ENCODE measurements around the gene DHX29.
"Not testable (repeated sequence)": the region's sequence is repeated elsewhere in the genome, so short reads cannot be mapped to it uniquely, and the experiment has no call there.

Gene DHX29, protein sequence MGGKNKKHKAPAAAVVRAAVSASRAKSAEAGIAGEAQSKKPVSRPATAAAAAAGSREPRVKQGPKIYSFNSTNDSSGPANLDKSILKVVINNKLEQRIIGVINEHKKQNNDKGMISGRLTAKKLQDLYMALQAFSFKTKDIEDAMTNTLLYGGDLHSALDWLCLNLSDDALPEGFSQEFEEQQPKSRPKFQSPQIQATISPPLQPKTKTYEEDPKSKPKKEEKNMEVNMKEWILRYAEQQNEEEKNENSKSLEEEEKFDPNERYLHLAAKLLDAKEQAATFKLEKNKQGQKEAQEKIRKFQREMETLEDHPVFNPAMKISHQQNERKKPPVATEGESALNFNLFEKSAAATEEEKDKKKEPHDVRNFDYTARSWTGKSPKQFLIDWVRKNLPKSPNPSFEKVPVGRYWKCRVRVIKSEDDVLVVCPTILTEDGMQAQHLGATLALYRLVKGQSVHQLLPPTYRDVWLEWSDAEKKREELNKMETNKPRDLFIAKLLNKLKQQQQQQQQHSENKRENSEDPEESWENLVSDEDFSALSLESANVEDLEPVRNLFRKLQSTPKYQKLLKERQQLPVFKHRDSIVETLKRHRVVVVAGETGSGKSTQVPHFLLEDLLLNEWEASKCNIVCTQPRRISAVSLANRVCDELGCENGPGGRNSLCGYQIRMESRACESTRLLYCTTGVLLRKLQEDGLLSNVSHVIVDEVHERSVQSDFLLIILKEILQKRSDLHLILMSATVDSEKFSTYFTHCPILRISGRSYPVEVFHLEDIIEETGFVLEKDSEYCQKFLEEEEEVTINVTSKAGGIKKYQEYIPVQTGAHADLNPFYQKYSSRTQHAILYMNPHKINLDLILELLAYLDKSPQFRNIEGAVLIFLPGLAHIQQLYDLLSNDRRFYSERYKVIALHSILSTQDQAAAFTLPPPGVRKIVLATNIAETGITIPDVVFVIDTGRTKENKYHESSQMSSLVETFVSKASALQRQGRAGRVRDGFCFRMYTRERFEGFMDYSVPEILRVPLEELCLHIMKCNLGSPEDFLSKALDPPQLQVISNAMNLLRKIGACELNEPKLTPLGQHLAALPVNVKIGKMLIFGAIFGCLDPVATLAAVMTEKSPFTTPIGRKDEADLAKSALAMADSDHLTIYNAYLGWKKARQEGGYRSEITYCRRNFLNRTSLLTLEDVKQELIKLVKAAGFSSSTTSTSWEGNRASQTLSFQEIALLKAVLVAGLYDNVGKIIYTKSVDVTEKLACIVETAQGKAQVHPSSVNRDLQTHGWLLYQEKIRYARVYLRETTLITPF (N-terminal part only)

DNA sequence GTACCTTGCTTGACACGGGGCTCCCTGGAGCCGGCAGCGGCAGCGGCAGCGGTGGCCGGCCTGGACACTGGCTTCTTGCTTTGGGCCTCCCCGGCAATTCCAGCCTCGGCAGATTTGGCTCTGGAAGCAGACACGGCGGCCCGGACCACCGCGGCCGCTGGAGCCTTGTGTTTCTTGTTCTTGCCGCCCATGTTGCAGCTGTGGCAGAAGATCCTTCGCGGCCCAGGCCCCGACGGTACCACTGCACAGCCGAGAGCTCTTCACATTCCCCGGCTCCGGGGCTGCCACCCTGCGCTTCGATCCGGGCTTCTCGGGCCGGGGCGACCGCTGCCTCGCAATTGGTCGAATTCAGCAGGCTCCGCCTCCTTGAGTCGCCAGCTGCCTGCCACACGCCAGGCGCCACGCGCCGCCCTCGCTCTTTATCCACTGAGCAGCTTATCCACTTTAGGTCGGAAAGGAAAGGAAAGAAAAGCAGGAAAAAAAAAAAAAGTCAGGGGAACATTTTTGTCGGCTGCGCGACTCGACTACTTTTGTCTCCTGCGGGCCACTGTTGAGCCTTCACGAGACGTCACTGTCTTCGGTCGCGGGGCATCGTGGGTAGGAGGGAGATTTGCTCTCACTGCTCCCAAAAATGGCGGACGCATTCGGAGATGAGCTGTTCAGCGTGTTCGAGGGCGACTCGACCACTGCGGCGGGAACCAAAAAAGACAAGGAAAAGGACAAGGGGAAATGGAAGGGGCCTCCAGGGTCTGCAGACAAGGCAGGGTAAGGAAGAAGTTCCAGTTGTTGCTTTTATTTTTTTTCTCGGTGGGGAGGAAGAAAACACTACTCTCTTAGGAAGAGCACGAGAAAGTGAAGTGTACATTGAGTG, at the start of gene DHX29, which contains the start of gene MTREX:
TSS of gene DHX29 (minus strand) at position 312 of the 871 bp plus-strand sequence. CDS start at position 191, 121 bp downstream.
TSS of gene MTREX (plus strand) at position 607 of the 871 bp plus-strand sequence. CDS start at position 632, 25 bp downstream.
- DNase-seq: peak; percentile 89 to 98 (median 92)

DNA sequence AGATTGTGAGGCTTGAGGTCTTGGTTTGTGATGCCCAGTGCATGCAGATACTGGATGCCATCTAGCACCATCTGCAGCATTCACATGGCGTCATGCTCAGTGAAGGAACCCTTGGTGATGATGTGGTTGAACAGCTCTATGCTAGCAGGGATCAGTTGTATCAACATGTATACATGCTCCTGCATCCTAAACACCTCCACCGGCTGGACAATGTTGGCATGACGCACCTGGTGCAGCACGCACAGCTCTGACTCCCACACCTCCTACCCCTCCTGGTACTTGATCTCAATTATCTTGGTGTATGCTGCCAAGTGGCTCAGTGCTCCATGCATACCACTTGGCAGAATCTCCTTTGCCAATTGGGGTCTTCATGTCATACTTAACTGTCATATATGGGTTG, 49.4 kb upstream of the DHX29 start:
- no peak for DNase-seq

DNA sequence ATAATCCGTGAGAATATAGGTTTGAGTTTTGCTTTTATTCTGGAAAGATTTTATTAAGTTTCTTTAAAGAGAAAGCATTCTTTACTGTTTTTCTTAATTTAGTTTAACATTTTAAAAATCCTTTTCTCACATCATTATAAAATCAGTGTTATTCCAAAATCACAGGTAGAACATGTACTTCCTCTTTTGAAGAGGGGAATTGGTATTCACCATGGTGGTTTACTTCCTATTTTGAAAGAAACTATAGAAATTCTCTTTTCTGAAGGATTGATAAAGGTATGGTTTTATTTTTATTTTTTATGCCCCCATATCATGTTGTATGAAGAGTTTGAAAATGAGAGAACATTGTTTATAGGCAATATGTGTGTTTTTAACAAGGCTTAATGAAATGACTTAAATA, 43.3 kb upstream of the DHX29 start:
- no peak for DNase-seq

DNA sequence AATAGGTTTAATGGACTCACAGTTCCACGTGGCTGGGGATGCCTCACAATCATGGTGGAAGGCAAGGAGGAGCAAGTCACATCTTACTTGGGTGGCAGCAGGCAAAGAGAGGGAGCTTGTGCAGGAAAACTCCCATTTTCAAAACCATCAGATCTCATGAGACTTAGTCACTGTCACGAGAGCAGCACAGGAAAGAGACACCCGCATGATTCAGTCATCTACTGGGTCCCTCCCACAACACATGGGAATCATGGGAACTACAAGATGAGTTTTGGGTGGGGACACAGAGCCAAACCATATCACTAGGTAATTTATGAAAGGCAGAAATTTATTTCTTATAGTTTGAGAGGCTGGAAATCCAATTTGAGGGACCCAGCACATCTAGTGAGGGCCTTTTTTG, 40.3 kb upstream of the DHX29 start:
- DNase-seq: no peak

DNA sequence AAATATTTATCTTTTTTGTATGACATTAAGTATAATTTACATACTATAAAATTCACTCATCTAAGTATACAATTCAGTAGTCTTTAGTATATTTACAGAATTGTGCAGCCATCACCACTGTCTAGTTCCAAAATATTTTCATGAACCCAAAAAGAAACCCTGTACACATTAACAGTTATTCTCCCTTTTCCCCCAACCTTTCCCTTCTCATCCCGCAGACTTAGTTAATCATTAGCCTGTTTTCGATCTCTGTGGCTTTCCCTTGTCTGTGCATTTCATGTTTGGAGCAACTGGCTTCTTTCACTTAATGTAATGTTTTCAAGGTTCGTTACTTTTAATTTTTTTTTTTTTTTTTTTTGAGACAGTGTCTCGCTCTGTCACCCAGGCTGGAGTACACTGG, 37.8 kb upstream of the DHX29 start:
- no peak for DNase-seq

DNA sequence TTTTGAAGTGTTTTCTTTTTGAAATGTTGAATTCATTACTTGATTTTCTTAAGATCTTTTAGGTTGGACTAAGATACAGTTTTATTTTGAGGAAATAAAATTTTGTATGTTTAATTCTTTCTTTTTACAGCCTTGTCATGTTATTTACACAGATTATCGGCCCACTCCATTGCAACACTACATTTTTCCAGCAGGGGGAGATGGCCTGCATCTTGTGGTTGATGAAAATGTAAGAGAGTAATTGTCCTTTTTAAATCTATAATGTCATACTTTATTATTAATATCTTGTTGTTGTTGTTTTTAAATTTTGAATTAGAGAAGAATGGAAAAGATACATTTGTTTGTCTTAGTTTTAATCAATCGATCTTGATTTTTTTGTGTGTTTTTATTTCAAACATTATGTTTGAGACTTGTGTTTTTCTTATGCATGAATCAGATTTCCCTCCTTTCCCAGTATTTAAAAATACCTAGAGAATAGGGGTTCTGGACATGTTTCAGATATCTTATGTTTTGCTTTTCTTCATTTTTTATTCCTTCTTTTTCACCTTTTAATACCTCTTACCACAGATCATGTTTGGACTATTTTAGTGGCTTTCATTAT, 37.0 kb upstream of the DHX29 start:
- DNase-seq: peak in 5 of 14 donors; percentile 2 to 42 (median 15)

DNA sequence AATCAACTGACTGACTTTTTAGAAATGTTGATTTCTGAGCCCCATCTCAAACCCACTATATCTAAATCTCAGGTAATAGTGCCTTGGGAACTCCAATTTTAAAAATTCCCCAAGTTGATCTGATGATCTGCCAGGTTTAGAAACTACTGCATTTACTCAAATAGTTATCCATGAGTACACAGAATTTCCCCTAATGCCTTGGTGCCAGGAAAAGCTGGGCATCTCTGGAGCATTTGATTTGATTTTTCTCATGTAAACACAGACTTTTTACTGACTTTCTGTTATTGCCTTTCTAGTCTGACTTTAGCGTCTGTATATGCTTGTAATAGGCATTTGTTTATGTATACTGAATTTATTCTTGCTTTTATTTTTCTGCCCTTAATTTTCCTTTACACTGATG, 36.1 kb upstream of the DHX29 start:
- no peak for DNase-seq

DNA sequence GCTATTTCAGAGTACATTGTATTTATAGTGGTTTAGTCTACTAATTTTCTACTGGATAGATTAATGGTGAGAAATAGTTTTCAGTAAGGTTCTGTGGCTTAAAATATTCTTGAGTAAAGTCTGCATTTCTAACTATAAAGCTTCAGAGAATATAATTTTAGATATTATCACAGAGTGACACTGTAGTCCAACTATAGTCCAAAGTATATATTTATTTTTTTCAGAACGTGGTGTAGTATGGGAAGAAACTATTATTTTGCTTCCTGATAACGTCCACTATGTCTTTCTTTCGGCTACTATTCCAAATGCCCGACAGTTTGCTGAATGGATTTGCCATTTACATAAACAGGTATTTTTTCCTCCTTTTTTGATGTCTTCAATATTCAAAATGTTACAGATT, 35.6 kb upstream of the DHX29 start:
- no peak for DNase-seq

DNA sequence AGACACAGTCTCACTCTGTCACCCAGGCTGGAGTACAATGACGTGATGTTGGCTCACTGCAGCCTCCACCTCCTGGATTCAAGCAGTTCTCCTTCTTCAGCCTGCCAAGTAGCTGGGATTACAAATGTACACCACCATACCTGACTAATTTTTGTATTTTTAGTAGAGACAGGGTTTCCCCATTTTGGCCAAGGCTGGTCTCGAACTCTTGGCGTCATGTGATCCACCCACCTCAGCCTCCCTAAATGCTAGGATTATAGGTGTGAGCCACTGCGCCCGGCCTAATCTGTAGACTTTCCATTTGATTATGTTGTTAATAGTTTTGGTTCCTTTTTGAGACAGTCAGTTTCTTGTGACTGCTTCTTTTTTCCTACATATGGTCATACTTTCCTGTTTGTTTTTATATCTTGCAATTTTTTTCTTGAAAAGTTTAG, 31.3 kb upstream of the DHX29 start:
- DNase-seq: peak in 1 of 14 donors; percentile 4

DNA sequence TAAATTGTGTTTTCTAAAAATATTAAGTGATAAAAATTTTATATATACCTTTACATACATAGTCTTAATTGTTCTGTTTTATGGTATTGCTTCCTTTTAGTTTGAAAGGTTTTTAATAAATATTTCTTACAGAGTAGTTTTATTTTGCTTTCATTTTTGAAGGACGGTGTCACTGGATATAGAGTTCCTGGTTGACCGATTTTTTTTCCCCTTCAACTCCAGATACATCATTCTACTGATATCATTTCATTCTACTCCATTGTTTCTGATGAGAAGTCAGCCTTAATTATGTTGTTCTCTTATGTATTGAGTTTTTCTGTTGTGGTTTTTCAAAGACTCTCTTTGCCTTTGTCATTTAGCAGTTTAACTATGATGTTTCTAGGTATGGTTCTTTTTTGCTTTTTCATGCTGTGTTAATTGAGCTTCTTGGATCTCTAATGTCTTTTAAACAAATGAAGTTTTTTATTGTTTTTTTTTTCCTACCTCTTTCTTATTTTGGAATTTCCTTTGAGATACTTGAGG, 30.7 kb upstream of the DHX29 start:
- DNase-seq: no peak

DNA sequence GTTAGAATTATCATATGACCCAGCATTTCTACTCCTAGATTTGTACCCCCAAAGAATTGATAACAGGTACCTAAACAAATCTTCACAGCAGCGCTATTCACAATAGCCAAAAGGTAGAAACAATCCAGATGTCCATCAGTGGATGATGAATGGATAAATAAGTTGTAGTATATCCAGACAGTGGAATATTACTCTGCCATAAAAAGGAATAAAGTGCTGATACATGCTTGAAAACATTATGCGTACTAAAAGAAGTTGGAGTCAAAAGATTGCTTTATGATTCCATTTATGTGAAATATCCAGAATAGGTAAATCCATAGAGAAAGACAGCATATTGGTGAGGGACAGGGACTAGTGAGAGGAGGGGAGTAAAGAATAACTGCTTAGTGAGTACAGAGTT, 26.3 kb upstream of the DHX29 start:
- no peak for DNase-seq

DNA sequence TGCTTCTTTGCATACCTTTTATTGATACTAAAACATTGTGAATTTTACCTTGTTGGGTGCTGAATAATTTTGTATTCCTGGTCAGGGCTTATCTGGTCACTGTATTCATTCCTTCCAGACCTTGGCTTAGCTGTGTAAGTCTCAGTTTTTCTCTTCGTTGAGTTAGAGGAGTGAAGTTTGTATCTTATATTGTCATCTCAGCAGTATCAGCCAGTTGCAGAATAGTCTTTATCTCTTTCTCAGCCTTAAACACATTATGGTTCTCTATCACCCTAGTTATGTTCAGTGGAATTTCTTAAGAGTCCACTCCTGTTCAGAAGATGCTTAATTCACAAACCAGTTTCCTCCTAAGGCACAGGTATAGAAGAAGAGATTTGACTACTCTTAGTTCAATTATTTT, 25.5 kb upstream of the DHX29 start:
- DNase-seq: no peak

DNA sequence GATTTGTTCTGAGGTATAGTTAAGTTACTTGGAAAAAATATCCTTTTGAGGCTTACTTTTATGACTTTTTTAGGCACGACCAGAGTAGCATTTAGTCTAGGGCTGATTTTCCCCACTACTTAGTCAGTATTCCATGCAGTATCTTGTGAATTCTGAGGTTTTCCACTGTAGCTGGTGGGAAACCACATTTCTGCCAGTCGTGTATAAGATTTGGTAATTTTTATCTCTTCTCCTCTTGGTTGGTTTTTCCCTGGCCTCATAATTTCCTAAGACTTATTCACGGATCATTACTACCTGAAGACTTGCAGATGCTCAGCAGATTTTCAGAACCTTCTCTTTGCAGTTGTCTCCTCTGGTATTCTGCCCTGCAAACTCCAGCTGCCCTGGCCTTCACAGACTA, 23.8 kb upstream of the DHX29 start:
- no peak for DNase-seq

DNA sequence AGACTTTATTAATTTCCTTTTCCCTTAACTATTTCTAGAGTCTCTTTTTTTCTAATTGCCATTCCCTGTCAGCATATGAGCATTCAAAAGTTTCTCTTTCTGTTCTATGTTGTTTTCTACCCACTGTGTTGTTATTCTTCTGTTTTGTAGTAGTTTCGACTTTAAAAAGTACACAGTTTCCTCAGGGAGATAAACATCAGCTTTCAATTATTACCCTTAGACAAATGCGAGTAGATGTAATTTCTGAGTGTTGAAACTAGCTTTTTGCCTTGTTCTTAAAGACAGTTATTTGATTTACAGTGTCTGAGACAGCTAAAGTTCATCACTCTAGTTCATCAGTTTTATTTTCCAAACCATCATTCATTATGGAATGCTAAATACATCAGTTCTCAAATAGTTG, 19.8 kb upstream of the DHX29 start:
- no peak for DNase-seq

DNA sequence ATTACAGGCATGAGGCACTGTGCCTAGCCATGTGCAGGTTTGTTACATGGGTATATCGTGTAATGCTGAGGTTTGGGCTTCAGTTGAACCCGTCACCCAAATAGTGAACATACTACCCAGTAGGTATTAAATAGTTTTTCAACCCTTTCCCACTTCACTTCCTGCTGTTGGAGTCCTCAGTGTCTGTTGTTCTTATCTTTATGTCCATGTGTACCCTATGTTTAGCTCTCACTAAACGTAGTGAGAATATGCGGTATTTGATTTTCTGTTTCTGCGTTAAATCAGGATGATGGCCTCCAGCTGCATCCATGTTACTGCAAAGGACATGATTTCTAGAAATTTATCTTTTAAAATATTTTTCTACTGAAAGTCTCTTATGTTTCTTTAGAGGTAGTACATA, 18.1 kb upstream of the DHX29 start:
- DNase-seq: no peak

DNA sequence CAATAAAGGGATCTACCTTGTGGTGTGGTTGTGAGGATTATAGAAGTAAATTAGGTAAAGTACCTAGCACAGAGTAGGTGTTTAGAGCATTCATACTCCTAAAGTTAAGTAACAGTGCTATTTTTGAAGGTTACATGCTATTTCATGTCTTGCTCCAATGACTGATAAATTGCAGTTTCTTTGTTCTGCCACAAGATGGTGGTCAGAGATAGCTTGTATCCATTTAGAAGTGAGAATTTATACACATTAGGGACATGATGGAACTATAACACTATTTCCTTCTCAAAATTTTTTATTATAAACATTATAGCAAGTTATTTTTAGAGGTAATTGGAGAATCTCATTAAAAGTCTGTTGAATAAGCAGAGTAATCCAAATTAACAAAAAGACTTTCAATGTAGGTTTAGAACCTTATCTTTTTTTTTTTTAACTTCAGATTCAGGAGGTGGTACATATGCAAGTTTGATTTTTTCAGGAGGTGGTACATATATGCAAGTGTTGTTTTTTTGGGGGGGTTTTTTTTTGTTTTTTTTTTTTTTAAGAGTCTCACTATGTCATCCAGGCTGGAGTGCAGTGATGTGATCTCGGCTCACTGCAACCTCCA, 17.4 kb upstream of the DHX29 start:
- peak in 1 of 14 donors; percentile 19 for DNase-seq

DNA sequence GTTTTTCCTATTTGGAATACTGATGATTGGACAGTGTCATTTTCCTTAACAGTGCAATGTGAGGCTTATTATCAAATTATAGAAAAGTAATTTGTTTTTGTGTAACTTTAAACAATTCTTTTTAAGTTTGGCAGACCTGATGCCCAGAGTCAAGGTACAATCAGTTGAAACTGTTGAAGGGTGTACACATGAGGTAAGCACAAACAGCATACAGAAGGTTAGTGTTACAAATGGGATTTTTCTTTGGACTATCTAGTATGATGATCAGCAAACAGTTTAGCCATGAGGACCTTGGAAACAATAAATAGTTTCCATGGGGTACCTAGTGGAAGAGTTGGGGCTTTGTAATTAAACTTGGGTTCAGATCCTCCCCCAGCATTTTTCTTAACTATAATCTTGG, 16.5 kb upstream of the DHX29 start:
- no peak for DNase-seq

DNA sequence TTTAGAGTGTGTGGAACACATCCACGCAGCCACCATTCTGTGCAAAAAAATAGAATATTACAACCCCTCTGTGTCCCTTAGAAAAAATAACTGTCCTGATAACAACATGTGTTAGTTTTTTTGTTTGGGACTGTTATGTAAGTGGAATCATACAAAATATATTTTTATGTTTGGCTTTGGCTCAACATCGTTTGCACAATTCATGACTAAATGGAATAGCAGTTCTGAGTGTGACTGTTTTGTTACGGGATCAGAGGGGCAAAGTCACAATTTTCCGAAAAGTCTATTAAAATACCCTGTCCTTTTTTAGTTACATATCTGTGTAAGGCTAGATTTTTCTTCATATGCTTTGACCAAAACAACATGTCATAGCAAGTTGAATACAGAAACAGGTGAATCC, 13.1 kb upstream of the DHX29 start:
- no peak for DNase-seq

DNA sequence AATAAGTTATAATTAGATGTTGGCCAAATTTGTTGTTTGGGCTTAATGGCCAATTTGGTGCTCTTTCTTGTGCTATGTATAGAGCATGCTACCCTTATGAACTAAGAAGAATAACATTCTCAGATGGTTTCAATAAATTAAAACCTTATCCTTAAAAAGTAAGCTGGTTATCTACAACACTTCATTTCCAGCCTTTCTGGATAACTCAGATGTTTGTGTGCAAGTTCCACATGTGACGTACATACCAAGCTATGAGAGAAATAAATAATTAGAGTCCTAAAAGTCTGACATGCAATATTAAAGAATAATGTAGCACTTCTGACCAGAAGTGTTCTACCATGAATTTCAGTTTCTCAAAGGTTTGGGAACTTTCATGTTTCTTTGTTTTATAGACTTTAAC, 12.0 kb upstream of the DHX29 start:
- DNase-seq: no peak

DNA sequence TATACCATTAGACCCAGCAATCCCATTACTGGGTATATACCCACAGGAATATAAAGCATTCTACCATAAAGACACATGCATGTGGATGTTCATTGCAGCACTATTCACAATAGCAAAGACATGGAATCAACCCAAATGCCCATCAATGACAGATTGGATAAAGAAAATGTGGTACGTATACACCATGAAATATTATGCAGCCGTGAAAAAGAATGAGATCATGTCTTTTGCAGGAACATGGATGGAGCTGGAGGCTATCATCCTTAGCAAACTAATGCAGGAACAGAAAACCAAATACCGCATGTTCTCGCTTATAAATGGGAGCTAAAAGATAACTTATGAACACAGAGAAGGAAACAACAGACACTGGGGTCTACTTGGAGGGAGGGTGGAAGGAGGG, 10.7 kb upstream of the DHX29 start:
- not testable (repeated sequence) for DNase-seq

All from C1 segment of cervical spinal cord (tissue), 14 donors.